Panc1 (cell line): ENCODE data around the gene GRK1. TPM values are rescaled to one million over a fixed set of nuclear protein-coding genes. Genes with fewer than 3 reads are reported as not detected.

ENCODE experiments used
- ATAC-seq: fragments of 200-7000 bp; cut with Tn5 transposase; 2 replicates; pipeline ENCODE4 v1.9.1; 2020; ENCODE audit warnings: mild to moderate bottlenecking, moderate library complexity
- BruUV-seq: library from RNA; stranded (reverse); fragments of 400-500 nt; replicated peaks from 2 replicates; lab custom pipeline; 2021; lab: Mats Ljungman, UMichigan
- CTCF ChIA-PET: fragments of 300-600 bp; sonication (Branson Sonifier 250); formaldehyde crosslinking; loops from one replicate; lab custom pipeline; 2022; ENCODE audit warnings: antibody characterized with exemption; lab: Charles Lee
- POLR2A ChIA-PET: fragments of 300-600 bp; sonication (Branson Sonifier 250); formaldehyde crosslinking; loops from one replicate; lab custom pipeline; 2022; ENCODE audit warnings: antibody characterized with exemption; lab: Charles Lee
- DNase-seq: peaks from one replicate; pipeline ENCODE4 v3.0.0-alpha.2; 2010; ENCODE audit warnings: low read depth, low spot score
- H3K27ac ChIP-seq: 2 replicates; pipeline ENCODE4 v1.5.1; 2011; ENCODE audit warnings: mild to moderate bottlenecking, low read length, inconsistent platforms
- H3K27me3 ChIP-seq: fragments of 200-500 bp; sonication (Bioruptor generic); 2 replicates; pipeline ENCODE4 v1.6.0; 2014; ENCODE audit warnings: low read length, inconsistent platforms; ENCODE audit not compliant: control insufficient read depth, insufficient read depth
- H3K36me3 ChIP-seq: fragments of 200-500 bp; sonication (Bioruptor generic); 2 replicates; pipeline ENCODE4 v1.5.1; 2014; ENCODE audit warnings: inconsistent platforms, mild to moderate bottlenecking, low read length, moderate library complexity; ENCODE audit not compliant: control insufficient read depth, insufficient read depth
- H3K4me1 ChIP-seq: 2 replicates; pipeline ENCODE4 v1.5.1; 2011; ENCODE audit warnings: inconsistent platforms, mild to moderate bottlenecking, low read length, moderate library complexity; ENCODE audit not compliant: control insufficient read depth, insufficient read depth
- H3K4me3 ChIP-seq, 2 experiments: 2 replicates each; pipeline ENCODE4 v1.5.1; 2011 to 2012; ENCODE audit warnings: low read depth in 2 of 2, low read length in 2 of 2, mild to moderate bottlenecking in 2 of 2, inconsistent platforms in 1 of 2, moderate library complexity in 1 of 2
- H3K9me3 ChIP-seq: fragments of 200-500 bp; sonication (Bioruptor generic); 2 replicates; pipeline ENCODE4 v1.5.1; 2014; ENCODE audit warnings: low read depth, mild to moderate bottlenecking, inconsistent platforms, low read length, moderate library complexity; ENCODE audit not compliant: control insufficient read depth, insufficient read depth
- POLR2AphosphoS5 ChIP-seq: IDR thresholded peaks from 2 replicates; pipeline ENCODE4 v1.6.1; 2012; ENCODE audit warnings: mild to moderate bottlenecking, low read depth, low read length, moderate library complexity
- REST ChIP-seq, 2 experiments: IDR thresholded peaks; 2 replicates each; pipeline ENCODE4 v1.6.1; 2011 to 2012; ENCODE audit warnings: low read depth in 2 of 2, control low read depth in 1 of 2, low read length in 1 of 2, mild to moderate bottlenecking in 1 of 2, moderate library complexity in 1 of 2; ENCODE audit not compliant: insufficient read depth in 1 of 2
- SIN3A ChIP-seq: IDR thresholded peaks from 2 replicates; pipeline ENCODE4 v1.6.1; 2012; ENCODE audit warnings: low read depth, mild to moderate bottlenecking, low read length, moderate library complexity, borderline replicate concordance; ENCODE audit not compliant: insufficient read depth
- TCF7L2 ChIP-seq: IDR thresholded peaks from 2 replicates; pipeline ENCODE4 v1.6.1; 2011; ENCODE audit warnings: mild to moderate bottlenecking, low read depth, low read length, inconsistent platforms
- in situ Hi-C: cut with HindIII; loops from 2 replicates; pipeline ENCODE4 v1.10.0; 2016; ENCODE audit warnings: low sequenced_read_pairs, low pct_unique_long_range_greater_than_20kb
- intact Hi-C: fragments of 100-400 bp; cut with micrococcal nuclease; formaldehyde crosslinking; loops from one replicate; pipeline ENCODE4 v1.10.0; 2022; ENCODE audit not compliant: unreplicated experiment
- total RNA-seq: library from RNA; stranded (reverse); gene quantifications from one replicate; pipeline ENCODE4 v1.2.1, GENCODE V29; 2021; ENCODE audit not compliant: unreplicated experiment
- TF ChIP-seq, protein P1 (sequence below): fragments of 450-650 bp; IDR thresholded peaks from 2 replicates; pipeline ENCODE4 v1.5.1; 2017; ENCODE audit warnings: mild to moderate bottlenecking

The GRK1 gene
- total RNA-seq, 1 experiment from 2014 or later, result 1.8 TPM

DNA sequence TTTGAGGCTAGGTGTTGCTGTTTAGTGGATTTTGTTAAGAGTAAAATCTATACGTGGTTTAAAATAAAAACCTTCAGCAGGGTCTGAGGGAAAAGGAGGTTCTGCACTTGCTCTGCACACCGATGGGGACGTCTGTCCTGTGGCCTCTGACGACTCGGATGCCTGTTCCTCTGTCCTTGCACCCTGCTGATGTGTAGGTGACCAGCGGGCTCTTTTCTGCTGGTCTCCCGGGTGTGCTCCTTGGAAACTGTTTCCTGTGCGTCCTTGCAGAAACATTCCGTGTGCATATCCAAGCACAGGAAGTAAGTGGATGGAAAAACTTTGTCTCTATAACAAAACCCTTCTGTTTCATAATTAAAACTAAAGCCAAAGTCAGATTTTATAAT lies 12.9 kb upstream of the GRK1 start:
- Histone ChIP-seq H3K9me3 (no peaks in the 10 kb centered on the region), H3K4me3 (no peak overlapping the region), H3K27ac (no peak overlapping the region), H3K4me1 (no peaks in the 10 kb centered on the region), H3K36me3 (no peaks in the 10 kb centered on the region), H3K27me3 (no peaks in the 10 kb centered on the region)
- CTCF ChIA-PET, result no interaction called here
- intact Hi-C loops, result no loop called here
- TF ChIP-seq TCF7L2, result no peak
- TF ChIP-seq, protein P1, sequence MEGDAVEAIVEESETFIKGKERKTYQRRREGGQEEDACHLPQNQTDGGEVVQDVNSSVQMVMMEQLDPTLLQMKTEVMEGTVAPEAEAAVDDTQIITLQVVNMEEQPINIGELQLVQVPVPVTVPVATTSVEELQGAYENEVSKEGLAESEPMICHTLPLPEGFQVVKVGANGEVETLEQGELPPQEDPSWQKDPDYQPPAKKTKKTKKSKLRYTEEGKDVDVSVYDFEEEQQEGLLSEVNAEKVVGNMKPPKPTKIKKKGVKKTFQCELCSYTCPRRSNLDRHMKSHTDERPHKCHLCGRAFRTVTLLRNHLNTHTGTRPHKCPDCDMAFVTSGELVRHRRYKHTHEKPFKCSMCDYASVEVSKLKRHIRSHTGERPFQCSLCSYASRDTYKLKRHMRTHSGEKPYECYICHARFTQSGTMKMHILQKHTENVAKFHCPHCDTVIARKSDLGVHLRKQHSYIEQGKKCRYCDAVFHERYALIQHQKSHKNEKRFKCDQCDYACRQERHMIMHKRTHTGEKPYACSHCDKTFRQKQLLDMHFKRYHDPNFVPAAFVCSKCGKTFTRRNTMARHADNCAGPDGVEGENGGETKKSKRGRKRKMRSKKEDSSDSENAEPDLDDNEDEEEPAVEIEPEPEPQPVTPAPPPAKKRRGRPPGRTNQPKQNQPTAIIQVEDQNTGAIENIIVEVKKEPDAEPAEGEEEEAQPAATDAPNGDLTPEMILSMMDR, result no peak
- no peak for TF ChIP-seq REST (IDR thresholded peaks at IDR 0.05; ENCODE audit: insufficient read depth in 1 of 2, low read depth in 2 of 2, low read length in 1 of 2)
- no peak for TF ChIP-seq POLR2AphosphoS5
- TF ChIP-seq SIN3A, result no peak
- DNase-seq (no peak), ATAC-seq (no peak)
- BruUV-seq, result no TSS peak
- in situ Hi-C loops, result no loop called here
- POLR2A ChIA-PET, result no interaction called here

GRCh38 chr13:113654591-113655345 lies 12.3 kb upstream of the GRK1 start:
- intact Hi-C loops (no loop called here), in situ Hi-C loops (no loop called here)
- no peaks in the 10 kb centered on the region for H3K9me3 ChIP-seq
- no peak for TF ChIP-seq POLR2AphosphoS5
- no peaks in the 10 kb centered on the region for H3K4me1 ChIP-seq
- ChIA-PET CTCF (no interaction called here), POLR2A (no interaction called here)
- H3K36me3 ChIP-seq, result no peaks in the 10 kb centered on the region
- no peak overlapping the region for H3K4me3 ChIP-seq
- no TSS peak for BruUV-seq
- DNase-seq, result no peak
- ATAC-seq, result no peak
- no peaks in the 10 kb centered on the region for H3K27me3 ChIP-seq
- H3K27ac ChIP-seq, result no peak overlapping the region

DNA sequence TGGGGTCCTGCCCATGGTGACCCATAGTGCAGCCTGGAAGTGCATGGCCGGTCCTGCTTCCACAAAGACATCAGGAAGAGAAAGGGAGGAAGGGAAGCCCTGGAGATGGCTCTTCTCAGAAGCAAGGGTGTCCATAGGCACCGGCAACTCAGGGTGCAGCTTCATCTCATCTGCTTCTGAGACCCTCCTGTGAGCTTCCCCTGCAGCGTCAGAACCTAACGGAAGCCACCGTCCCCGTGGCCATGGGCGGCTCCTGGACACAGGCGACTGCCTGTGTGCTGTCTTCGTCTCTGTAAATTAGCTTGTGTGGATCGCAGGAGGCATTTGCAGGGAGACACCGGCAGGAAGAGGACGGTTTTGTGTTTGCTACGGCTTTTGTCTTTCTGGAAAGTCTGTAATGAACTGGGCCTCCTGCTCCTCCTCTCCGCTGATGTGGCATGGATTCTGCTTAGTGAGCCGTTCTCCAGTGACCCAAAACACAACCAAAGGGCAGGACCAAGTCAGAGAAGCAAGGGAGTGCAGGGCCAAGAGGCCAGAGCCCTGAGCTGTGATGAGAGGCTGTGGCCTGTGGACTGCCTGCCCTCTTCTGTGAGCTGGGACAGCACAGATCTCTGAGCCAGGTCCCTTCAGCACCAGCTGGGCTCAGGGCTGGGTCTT lies 11.5 kb upstream of the GRK1 start:
- 0 out of 2 replicates have a peak, but pooled peaks have one; percentile 30 for ATAC-seq
- no peaks in the 10 kb centered on the region for H3K4me1 ChIP-seq
- ChIA-PET CTCF (interaction anchor here (0.8 kb wide), 1 partner anchor 8 kb away, joined by 3 read pairs; no protein-coding TSS in a partner anchor), POLR2A (no interaction called here)
- H3K36me3 ChIP-seq, result no peaks in the 10 kb centered on the region
- H3K27ac ChIP-seq, result no peak overlapping the region
- no peak for TF ChIP-seq REST (IDR thresholded peaks at IDR 0.05; ENCODE audit: insufficient read depth in 1 of 2, low read depth in 2 of 2, low read length in 1 of 2)
- no peak for TF ChIP-seq POLR2AphosphoS5
- TF ChIP-seq SIN3A, result no peak
- TF ChIP-seq, protein P1, result no peak
- TF ChIP-seq TCF7L2, result no peak
- no TSS peak for BruUV-seq
- no peaks in the 10 kb centered on the region for H3K9me3 ChIP-seq
- no peak for DNase-seq
- no peaks in the 10 kb centered on the region for H3K27me3 ChIP-seq
- no peak overlapping the region for H3K4me3 ChIP-seq
- in situ Hi-C loops, result no loop called here
- intact Hi-C loops, result no loop called here
